Osteocyte (in vitro differentiated cells): Measurements from ENCODE around the gene OTUB2. TPM values are rescaled to one million over a fixed set of nuclear protein-coding genes. Genes with fewer than 3 reads are reported as not detected.

ENCODE experiments used
- DNase-seq: peaks from one replicate; pipeline ENCODE4 v3.0.0; 2021; ENCODE audit warnings: mixed read lengths; ENCODE audit not compliant: unreplicated experiment; ENCODE audit errors: extremely low spot score
- H3K27ac Mint-ChIP-seq: one replicate; pipeline ENCODE4 v1.8.0; 2021; ENCODE audit warnings: mild to moderate bottlenecking, mixed read lengths; ENCODE audit not compliant: unreplicated experiment
- H3K27me3 Mint-ChIP-seq: one replicate; pipeline ENCODE4 v1.8.0; 2021; ENCODE audit warnings: mixed read lengths; ENCODE audit not compliant: unreplicated experiment
- H3K36me3 Mint-ChIP-seq: one replicate; pipeline ENCODE4 v1.8.0; 2021; ENCODE audit warnings: mixed read lengths; ENCODE audit not compliant: unreplicated experiment
- H3K4me1 Mint-ChIP-seq: one replicate; pipeline ENCODE4 v1.8.0; 2021; ENCODE audit warnings: mixed read lengths; ENCODE audit not compliant: unreplicated experiment
- H3K4me3 Mint-ChIP-seq: one replicate; pipeline ENCODE4 v1.8.0; 2021; ENCODE audit warnings: mild to moderate bottlenecking, moderate library complexity, mixed read lengths; ENCODE audit not compliant: unreplicated experiment
- H3K9me3 Mint-ChIP-seq: one replicate; pipeline ENCODE4 v1.8.0; 2021; ENCODE audit warnings: mixed read lengths; ENCODE audit not compliant: unreplicated experiment
- CTCF ChIP-seq: fragments of 200-600 bp; sonication (generic); IDR thresholded peaks from 2 replicates; pipeline ENCODE4 v1.5.0; 2021; ENCODE audit warnings: antibody characterized with exemption, mild to moderate bottlenecking, moderate library complexity
- total RNA-seq: library from RNA; stranded (reverse); gene quantifications from 2 replicates; pipeline ENCODE4 v1.2.1, GENCODE V29; 2021

OTUB2 gene
- total RNA-seq, 1 donor from 2014 or later = 1.3 TPM

GRCh38 chr14:94000267-94000666 lies 25.9 kb upstream of the OTUB2 start:
- Mint-ChIP-seq H3K36me3 (no peaks in the 10 kb centered on the region), H3K27me3 (peaks cover 39% of the 10 kb centered on the region), H3K4me3 (no peak overlapping the region), H3K9me3 (no peaks in the 10 kb centered on the region), H3K27ac (no peak overlapping the region), H3K4me1 (no peaks in the 10 kb centered on the region)
- DNase-seq = no peak
- no peak for TF ChIP-seq CTCF

GRCh38 chr14:94001016-94001415 lies 25.1 kb upstream of the OTUB2 start:
- peaks cover 36% of the 10 kb centered on the region for H3K27me3 Mint-ChIP-seq
- no peak overlapping the region for H3K27ac Mint-ChIP-seq
- no peaks in the 10 kb centered on the region for H3K4me1 Mint-ChIP-seq
- DNase-seq = no peak
- no peak overlapping the region for H3K4me3 Mint-ChIP-seq
- no peaks in the 10 kb centered on the region for H3K9me3 Mint-ChIP-seq
- TF ChIP-seq CTCF = no peak
- H3K36me3 Mint-ChIP-seq = no peaks in the 10 kb centered on the region

DNA sequence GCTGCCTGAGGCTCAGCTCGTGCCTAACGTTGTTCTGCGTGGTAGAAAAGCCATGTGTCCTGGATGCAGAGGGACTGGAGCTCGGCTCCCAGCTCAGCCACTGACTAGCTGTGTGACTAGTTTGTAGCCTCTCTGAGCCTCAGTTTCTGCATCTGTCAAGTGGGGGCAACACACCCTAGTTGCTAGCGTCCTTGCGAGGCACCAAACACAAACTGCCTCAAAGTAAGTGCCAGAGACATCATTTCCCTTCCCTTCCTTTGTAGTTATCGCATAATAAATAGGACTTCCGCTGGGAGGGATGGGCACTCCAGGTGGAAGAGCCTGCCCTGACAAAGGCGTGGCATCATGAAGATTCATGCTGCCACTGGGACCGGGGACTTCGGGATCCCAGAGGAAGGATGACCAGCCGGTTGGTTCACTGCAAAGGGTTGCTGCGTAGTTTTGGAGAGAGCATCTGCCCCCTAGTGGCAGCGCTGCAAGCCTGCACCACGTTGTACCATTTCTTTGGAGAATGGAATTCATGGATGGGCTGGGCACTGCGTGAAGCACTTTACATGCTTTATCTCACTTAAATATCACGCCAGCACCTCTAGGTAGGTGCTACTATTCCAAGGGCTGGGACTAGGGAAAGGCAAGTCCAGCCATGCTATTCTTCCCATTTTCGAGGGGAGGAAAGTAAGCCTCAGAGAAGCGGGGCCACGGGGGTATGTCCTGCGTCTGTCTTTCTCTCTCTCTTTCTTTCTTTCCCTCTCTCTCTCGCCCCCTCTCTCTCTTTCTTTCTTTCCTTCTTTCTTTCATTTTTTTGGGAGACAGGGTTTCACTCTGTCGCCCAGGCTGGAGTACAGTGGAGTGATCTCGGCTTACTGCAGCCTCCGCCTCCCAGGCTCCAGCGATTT lies 24.4 kb upstream of the OTUB2 start:
- H3K9me3 Mint-ChIP-seq = no peaks in the 10 kb centered on the region
- no peaks in the 10 kb centered on the region for H3K4me1 Mint-ChIP-seq
- H3K4me3 Mint-ChIP-seq = no peak overlapping the region
- peaks cover 35% of the 10 kb centered on the region for H3K27me3 Mint-ChIP-seq
- TF ChIP-seq CTCF = peak; percentile 97
- H3K36me3 Mint-ChIP-seq = no peaks in the 10 kb centered on the region
- no peak for DNase-seq
- no peak overlapping the region for H3K27ac Mint-ChIP-seq

- Mint-ChIP-seq H3K9me3 (no peaks in the 10 kb centered on the region), H3K27ac (no peak overlapping the region), H3K4me3 (no peak overlapping the region), H3K36me3 (no peaks in the 10 kb centered on the region), H3K27me3 (peaks cover 42% of the 10 kb centered on the region), H3K4me1 (no peaks in the 10 kb centered on the region)
- no peak for TF ChIP-seq CTCF
- no peak for DNase-seq
Measured at GRCh38 chr14:94003397-94003796, 22.7 kb upstream of the OTUB2 start.

GRCh38 chr14:94004015-94004414 lies 22.1 kb upstream of the OTUB2 start:
- Mint-ChIP-seq H3K4me3 (no peak overlapping the region), H3K27ac (no peak overlapping the region), H3K4me1 (no peaks in the 10 kb centered on the region), H3K27me3 (peaks cover 41% of the 10 kb centered on the region), H3K9me3 (no peaks in the 10 kb centered on the region), H3K36me3 (no peaks in the 10 kb centered on the region)
- no peak for DNase-seq
- no peak for TF ChIP-seq CTCF
